ENCODE results near the gene IGDCC3.

The IGDCC3 gene

DNA sequence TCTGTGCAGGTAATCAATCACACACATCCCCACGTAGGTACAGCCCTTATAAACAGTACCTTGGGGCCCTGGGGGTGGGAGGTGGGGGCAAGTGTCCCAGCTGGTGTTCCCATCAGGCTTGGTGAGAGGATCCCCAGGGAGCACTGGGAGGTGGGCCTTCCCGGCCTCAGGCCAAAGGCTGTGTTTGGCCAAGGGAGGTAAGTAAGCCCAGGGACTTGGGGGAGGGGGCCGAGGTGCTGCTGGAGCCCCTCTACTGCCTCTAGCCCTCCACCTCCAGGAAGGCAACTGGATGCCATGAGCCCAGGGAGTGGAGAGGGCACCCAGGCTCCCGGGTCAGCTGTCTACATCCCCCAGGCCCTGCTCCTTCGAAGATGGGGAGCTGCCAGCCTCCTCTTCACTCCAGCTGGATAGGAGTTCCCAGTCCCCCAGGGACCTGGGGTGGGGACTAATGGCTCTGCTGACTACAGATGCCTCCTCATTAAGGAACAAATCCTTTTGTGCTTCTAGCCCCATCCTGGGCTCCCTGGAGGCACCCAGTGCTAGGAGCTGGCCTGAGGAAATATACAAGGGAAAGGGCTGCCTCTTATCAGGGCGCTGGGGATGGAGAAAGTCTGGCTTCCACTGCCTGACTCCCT, 40.2 kb downstream of the IGDCC3 start:
- Mint-ChIP-seq H3K27ac (ENCODE audit: low read depth) (no peak overlapping the region), H3K27me3 (peaks cover 35% of the 10 kb centered on the region), H3K36me3 (ENCODE audit: insufficient read depth) (no peaks in the 10 kb centered on the region), H3K9me3 (no peaks in the 10 kb centered on the region), H3K4me1 (no peaks in the 10 kb centered on the region), H3K4me3 (no peak overlapping the region)
- DNase-seq (ENCODE audit: low spot score in 2 of 2) (no peak), ATAC-seq (replicated peaks; ENCODE audit: extremely low read depth, poor library complexity, severe bottlenecking) (no peak)

GRCh38 chr15:65336493-65337435, 41.0 kb downstream of the IGDCC3 start:
- ATAC-seq (replicated peaks; ENCODE audit: extremely low read depth, poor library complexity, severe bottlenecking) (no peak), DNase-seq (ENCODE audit: low spot score in 2 of 2) (no peak)
- Mint-ChIP-seq H3K36me3 (ENCODE audit: insufficient read depth) (no peaks in the 10 kb centered on the region), H3K4me3 (no peak overlapping the region), H3K9me3 (no peaks in the 10 kb centered on the region), H3K27ac (ENCODE audit: low read depth) (no peak overlapping the region), H3K4me1 (no peaks in the 10 kb centered on the region), H3K27me3 (peaks cover 37% of the 10 kb centered on the region)

DNA sequence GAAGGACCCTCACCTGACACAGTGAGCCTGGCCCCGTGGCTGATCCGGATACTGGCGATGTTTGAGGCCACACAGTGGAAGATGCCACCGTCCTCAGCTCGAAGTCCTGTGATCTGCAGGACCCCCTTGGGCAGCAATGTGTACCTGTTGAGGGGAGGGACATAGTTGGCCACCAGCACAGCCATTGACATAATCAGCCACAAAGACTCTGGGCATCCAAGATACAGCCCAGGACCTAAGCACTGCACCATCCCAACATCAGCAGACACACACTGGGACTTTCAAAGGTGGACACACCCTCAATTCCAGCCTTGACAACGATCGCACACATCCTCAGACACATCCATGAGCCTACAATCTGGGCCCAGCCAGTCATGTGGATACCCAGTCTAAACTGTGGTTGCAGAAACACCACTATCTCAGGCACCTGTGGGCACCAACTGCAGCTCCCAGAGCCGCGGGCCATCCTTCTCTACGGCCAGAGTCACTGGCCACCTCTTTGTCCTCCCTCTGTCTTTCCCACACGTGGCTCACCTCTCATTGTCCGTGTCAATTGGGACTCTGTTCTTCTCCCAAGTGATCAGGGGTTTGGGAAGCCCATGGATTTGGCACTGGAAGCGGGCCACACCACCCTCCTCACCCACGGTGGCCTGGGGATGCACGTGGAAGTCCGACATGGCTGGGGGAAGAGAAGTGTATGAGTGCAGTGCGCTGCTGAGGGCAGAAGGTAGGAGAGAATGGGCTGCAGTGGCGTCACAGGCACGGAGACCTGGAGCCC, 42.3 kb downstream of the IGDCC3 start:
- H3K27me3 Mint-ChIP-seq = peaks cover 44% of the 10 kb centered on the region
- no peak overlapping the region for H3K27ac Mint-ChIP-seq (ENCODE audit: low read depth)
- no peaks in the 10 kb centered on the region for H3K36me3 Mint-ChIP-seq (ENCODE audit: insufficient read depth)
- H3K4me3 Mint-ChIP-seq = no peak overlapping the region
- no peak for ATAC-seq (replicated peaks; ENCODE audit: extremely low read depth, poor library complexity, severe bottlenecking)
- DNase-seq (ENCODE audit: low spot score in 2 of 2) = no peak
- no peaks in the 10 kb centered on the region for H3K4me1 Mint-ChIP-seq
- H3K9me3 Mint-ChIP-seq = no peaks in the 10 kb centered on the region

DNA sequence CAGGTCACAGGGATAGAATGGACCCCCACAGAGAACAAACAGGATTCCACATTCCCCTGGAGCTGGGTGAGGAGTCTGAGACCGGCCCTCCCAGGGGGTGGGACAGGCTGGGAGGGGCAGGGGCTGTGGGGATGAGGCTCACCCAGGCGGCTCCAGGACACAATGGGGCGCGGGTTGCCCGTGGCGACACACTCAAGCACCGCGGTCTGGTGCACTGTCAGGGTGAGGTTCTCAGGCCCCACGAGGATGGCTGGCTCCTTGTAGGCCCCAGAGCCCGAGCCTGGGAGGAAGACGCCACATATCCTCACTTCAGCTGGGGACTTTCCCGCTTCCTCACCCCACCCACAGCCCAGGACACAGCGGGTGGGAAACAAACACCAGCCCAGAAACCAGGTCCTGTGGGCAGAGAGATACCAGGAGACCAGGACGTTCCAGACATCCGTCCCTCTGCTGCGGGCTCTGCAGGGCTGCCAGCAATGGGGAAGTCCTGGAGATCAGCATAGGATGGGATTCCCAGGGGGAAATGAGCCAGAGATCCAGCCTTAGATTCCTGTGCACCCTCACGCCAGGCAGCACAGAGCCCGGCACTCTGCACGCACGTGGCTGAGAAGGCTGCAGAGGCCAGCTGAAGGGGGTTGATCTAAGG, 43.1 kb downstream of the IGDCC3 start:
- Mint-ChIP-seq H3K36me3 (ENCODE audit: insufficient read depth) (no peaks in the 10 kb centered on the region), H3K4me1 (no peaks in the 10 kb centered on the region), H3K27ac (ENCODE audit: low read depth) (no peak overlapping the region), H3K9me3 (no peaks in the 10 kb centered on the region), H3K4me3 (no peak overlapping the region), H3K27me3 (peaks cover 40% of the 10 kb centered on the region)
- no peak for ATAC-seq (replicated peaks; ENCODE audit: extremely low read depth, poor library complexity, severe bottlenecking)
- no peak for DNase-seq (ENCODE audit: low spot score in 2 of 2)

GRCh38 chr15:65333856-65334255, 43.9 kb downstream of the IGDCC3 start:
- Mint-ChIP-seq H3K27ac (ENCODE audit: low read depth) (no peak overlapping the region), H3K4me1 (no peaks in the 10 kb centered on the region), H3K27me3 (peaks cover 35% of the 10 kb centered on the region), H3K36me3 (ENCODE audit: insufficient read depth) (no peaks in the 10 kb centered on the region), H3K4me3 (no peak overlapping the region), H3K9me3 (no peaks in the 10 kb centered on the region)
- ATAC-seq (replicated peaks; ENCODE audit: extremely low read depth, poor library complexity, severe bottlenecking) = no peak
- DNase-seq (ENCODE audit: low spot score in 2 of 2) = no peak

- Mint-ChIP-seq H3K27ac (ENCODE audit: low read depth) (no peak overlapping the region), H3K4me1 (no peaks in the 10 kb centered on the region), H3K4me3 (no peak overlapping the region), H3K27me3 (peaks cover 37% of the 10 kb centered on the region), H3K36me3 (ENCODE audit: insufficient read depth) (no peaks in the 10 kb centered on the region), H3K9me3 (no peaks in the 10 kb centered on the region)
- ATAC-seq (replicated peaks; ENCODE audit: extremely low read depth, poor library complexity, severe bottlenecking) (no peak), DNase-seq (ENCODE audit: low spot score in 2 of 2) (no peak)
Measured at GRCh38 chr15:65333148-65333820, 44.5 kb downstream of the IGDCC3 start.

DNA sequence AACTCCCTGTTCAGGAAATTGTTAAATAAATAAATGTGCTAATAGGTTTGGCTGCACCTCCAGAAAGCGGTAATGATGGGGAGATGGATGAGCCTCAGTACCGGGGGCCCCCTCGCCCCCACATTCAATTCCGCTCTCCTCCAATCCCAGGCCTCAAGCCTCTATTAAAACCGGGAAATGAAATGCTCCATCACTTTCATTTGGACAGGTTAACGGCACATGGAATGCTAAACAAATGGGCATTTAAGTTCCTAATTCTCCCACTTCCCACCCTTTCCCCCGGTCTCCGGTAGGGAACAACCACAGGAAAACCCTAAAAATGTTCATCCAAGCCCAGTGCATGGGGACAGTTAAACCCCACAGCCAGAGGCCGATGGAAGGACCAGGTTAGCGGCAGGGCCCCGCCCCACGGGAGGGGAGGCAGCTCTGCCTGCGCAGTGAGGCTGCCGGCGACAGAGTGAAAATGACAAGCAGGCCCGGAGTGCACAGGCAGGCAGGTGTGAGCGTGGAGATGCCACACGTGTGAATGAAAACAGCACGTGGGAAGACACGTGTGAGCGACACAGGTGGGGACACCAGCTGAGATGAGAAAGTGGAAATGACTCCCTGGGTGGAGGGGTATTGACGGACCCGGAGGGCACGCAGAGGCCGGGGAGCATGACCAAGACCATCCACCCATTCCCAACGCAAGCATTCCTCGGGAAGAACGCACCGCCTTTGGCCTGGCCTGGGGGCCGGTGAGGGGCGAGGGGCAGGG, 45.2 kb downstream of the IGDCC3 start:
- H3K36me3 Mint-ChIP-seq (ENCODE audit: insufficient read depth) = no peaks in the 10 kb centered on the region

GRCh38 chr15:65331811-65332210, 46.0 kb downstream of the IGDCC3 start:
- Mint-ChIP-seq H3K27me3 (peaks cover 48% of the 10 kb centered on the region), H3K27ac (ENCODE audit: low read depth) (no peak overlapping the region), H3K9me3 (no peaks in the 10 kb centered on the region), H3K4me1 (no peaks in the 10 kb centered on the region), H3K36me3 (ENCODE audit: insufficient read depth) (no peaks in the 10 kb centered on the region), H3K4me3 (no peak overlapping the region)
- ATAC-seq (replicated peaks; ENCODE audit: extremely low read depth, poor library complexity, severe bottlenecking) (no peak), DNase-seq (ENCODE audit: low spot score in 2 of 2) (no peak)

More for the DNA sequence above, 45.2 kb downstream of the IGDCC3 start:
- no peak overlapping the region for H3K4me3 Mint-ChIP-seq
- peaks cover 45% of the 10 kb centered on the region for H3K27me3 Mint-ChIP-seq
- DNase-seq (ENCODE audit: low spot score in 2 of 2) (no peak), ATAC-seq (replicated peaks; ENCODE audit: extremely low read depth, poor library complexity, severe bottlenecking) (no peak)
- H3K27ac Mint-ChIP-seq (ENCODE audit: low read depth) = no peak overlapping the region
- H3K9me3 Mint-ChIP-seq = no peaks in the 10 kb centered on the region
- H3K4me1 Mint-ChIP-seq = no peaks in the 10 kb centered on the region

DNA sequence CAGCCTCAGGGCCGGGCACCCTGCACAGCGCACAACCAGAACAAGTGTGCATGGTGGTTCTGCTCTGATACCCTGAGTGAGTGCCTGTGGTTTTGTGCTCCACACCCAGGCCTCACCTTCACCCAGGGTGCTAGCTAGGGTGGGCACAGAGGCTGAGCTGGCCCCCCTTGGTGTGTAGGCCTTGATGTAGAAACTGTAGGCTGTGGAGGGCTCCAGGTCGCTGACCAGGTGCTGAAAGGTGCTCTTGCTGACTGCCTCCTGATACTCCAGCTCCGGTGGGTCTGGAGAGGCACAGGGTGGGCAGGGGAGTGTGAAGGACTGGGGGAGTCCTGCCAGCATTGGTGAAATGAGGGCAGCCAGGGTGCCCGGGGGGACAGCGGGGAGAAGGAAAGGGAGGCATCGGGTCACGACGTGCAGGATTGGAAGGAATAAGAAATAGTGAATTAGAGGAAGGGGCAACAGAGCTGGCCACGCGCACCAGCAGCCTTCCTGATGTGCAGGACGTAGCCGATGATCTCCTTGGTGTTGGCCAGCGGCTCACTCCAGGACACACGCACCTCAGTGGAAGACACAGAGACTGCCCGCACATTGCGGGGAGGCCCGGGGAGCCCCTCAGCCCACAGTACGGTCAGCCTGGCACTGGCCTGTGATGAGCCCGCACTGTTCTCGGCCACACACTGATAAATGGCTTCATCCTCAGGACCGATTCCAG, 46.7 kb downstream of the IGDCC3 start:
- no peak for DNase-seq (ENCODE audit: low spot score in 2 of 2)
- no peaks in the 10 kb centered on the region for H3K36me3 Mint-ChIP-seq (ENCODE audit: insufficient read depth)
- no peak overlapping the region for H3K27ac Mint-ChIP-seq (ENCODE audit: low read depth)
- no peaks in the 10 kb centered on the region for H3K4me1 Mint-ChIP-seq
- no peak overlapping the region for H3K4me3 Mint-ChIP-seq
- peaks cover 48% of the 10 kb centered on the region for H3K27me3 Mint-ChIP-seq
- H3K9me3 Mint-ChIP-seq = no peaks in the 10 kb centered on the region
- no peak for ATAC-seq (replicated peaks; ENCODE audit: extremely low read depth, poor library complexity, severe bottlenecking)

- DNase-seq (ENCODE audit: low spot score in 2 of 2) (no peak), ATAC-seq (replicated peaks; ENCODE audit: extremely low read depth, poor library complexity, severe bottlenecking) (no peak)
- no peaks in the 10 kb centered on the region for H3K9me3 Mint-ChIP-seq
- no peaks in the 10 kb centered on the region for H3K36me3 Mint-ChIP-seq (ENCODE audit: insufficient read depth)
- H3K4me1 Mint-ChIP-seq = no peaks in the 10 kb centered on the region
- H3K27me3 Mint-ChIP-seq = peaks cover 48% of the 10 kb centered on the region
- no peak overlapping the region for H3K4me3 Mint-ChIP-seq
- H3K27ac Mint-ChIP-seq (ENCODE audit: low read depth) = no peak overlapping the region
Measured at GRCh38 chr15:65329984-65330735, 47.6 kb downstream of the IGDCC3 start.
